Skin epidermis (tissue), 12 donors: ENCODE measurements around the gene PIEZO1.
"Not testable (repeated sequence)": the region's sequence is repeated elsewhere in the genome, so short reads cannot be mapped to it uniquely, and the experiment has no call there.

Experiments
- H3K27ac ChIP-seq, 21 experiments: fragments of 200-600 bp; sonication (generic) in 11 of 21; one replicate each; pipeline ENCODE4 v1.5.0; 2020; ENCODE audit warnings: mild to moderate bottlenecking in 3 of 21, inconsistent platforms in 2 of 21, moderate library complexity in 2 of 21
- H3K4me3 ChIP-seq, 7 experiments: fragments of 200-600 bp; sonication (generic) in 2 of 7; one replicate each; pipeline ENCODE4 v1.5.0; 2020; ENCODE audit warnings: inconsistent platforms in 2 of 7, mild to moderate bottlenecking in 2 of 7, moderate library complexity in 1 of 7

Gene PIEZO1

DNA sequence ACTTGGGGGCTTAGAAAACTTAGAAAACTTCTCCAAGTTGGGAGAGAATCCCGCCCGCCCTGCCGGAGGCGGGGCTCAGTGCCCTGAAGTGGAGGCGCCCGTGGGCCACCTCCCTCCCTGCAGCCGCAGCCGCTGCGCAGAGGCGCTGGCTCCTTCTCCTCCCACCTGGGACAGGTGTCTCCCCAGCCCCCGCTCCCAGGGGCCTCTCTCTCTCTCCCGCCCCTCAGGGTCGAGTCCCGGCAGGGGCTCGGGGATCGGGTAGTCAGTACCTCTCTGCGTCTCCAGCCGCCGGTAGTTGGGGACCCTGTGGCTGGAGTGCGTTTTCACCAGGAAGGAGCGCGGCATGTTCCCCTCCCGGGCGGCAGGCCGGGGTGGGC lies 99.0 kb downstream of the PIEZO1 start:
- peak overlapping the region in 16 of 21 experiments; percentile 12 to 84 (median 70) for H3K27ac ChIP-seq
- peak overlapping the region; percentile 40 to 58 (median 51) for H3K4me3 ChIP-seq

GRCh38 chr16:88685156-88686061 lies 99.6 kb downstream of the PIEZO1 start:
- H3K4me3 ChIP-seq: peak overlapping the region; percentile 40 to 58 (median 51)
- peak overlapping the region in 14 of 21 experiments; percentile 12 to 84 (median 74) for H3K27ac ChIP-seq

GRCh38 chr16:88684569-88685155 lies 100.4 kb downstream of the PIEZO1 start:
- Histone ChIP-seq H3K4me3 (peak overlapping the region in 1 of 7 experiments; percentile 58), H3K27ac (peak overlapping the region in 2 of 21 experiments; percentile 80 to 82)

DNA sequence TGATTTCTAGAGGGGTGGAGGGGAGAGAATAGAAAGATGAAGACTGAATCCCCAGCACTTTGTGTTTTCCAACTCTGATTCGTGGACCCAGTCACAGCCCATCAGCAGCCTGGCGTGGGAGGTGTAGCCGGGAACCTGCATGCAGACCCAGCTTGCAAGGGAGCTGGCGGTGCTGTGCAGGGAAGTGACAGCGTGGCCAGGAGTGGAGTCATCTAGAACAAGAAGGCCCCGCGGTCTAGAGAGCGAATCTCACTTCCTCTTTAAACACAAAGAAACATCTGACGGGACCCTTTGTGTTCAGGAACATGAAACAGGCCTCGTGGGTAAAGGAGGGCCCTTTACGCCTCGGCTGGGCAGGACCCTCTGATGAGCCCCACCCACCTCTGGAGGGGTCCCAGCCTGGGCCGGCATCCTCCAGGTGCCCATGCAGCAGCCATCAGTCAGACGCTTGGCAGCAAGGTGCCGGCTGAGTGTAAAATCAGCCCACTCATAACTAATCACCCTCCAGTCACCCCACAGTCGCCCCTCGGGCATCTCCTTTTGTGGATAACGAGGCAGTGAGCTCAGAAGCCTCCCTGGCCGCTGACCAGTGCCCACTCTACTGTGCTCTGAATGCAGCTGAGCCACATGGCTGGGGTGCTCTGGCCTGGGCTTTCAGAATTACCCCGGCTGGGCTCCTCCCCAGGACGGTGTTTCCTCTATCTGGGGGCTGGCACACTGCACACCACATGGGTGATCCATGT lies 103.1 kb downstream of the PIEZO1 start:
- H3K4me3 ChIP-seq: no peak overlapping the region
- peak overlapping the region in 18 of 21 experiments; percentile 42 to 92 (median 72) for H3K27ac ChIP-seq

DNA sequence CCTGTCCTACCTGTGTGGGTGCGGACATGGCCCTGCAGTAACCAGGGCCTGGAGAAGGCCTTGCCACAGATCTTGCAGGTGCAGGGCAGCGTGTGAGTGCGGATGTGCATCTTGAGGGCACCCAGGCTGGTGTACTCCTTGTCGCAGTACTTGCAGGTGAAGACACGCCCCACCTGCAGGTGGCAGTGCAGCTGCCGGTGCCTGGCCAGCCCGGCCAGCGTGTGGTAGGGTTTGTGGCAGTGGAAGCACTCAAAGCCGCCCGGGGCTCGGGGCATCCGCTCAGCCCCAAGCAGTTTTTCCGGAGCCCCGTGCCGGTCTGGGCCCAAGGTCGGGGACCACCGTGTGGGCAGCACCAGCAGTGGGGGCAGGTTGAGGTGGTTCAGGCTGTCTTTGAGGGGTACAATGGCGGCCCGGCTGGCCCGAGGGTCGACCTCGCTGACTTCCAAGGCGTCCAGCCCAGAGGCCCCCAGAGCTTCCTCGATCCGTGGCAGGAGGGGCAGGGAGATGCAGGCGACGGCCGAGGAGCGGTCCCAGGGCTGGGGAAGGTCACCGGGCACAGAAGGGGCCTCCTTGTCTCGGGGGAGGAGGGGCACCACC lies 103.8 kb downstream of the PIEZO1 start:
- peak overlapping the region in 13 of 21 experiments; percentile 18 to 92 (median 72) for H3K27ac ChIP-seq
- no peak overlapping the region for H3K4me3 ChIP-seq

GRCh38 chr16:88680554-88681083 lies 104.4 kb downstream of the PIEZO1 start:
- H3K4me3 ChIP-seq: no peak overlapping the region
- H3K27ac ChIP-seq: peak overlapping the region in 3 of 21 experiments; percentile 81 to 88 (median 87)

DNA sequence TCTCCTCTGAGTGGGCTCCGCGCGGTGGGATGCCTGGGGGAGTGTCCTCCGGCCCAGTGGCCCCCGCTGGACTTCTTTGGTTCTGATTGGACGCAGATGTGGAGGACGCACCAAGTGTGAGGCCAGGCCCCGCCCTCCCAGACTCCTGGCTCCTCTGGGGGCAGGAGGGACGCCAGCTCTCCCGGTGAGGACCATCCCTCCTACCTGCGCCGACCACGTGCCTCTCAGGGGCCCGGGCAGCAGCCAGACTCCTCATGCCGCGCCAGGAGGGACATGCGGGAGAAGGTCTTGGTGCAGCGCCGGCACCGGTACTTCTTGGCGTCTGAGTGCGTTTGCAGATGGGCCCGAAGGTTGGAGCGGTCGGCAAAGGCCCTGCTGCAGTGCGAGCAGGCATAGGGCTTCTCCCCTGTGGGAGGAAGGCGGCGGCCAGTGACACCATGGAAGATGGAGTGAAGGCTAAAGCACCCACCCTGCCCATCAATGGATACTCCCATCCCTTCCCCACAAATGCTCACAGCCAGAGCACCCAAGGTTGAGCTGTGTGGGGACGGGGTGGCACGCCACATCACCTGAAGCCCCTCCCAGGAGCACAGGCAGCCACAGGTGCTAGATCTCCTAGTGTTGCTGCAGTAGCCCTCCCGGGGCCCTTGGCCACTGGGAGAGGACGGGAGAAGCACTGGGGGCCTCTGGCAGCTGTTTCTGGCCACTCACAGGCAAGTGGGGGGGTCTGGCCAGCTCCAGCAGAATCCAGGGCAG lies 106.6 kb downstream of the PIEZO1 start:
- Histone ChIP-seq H3K4me3 (no peak overlapping the region), H3K27ac (no peak overlapping the region)

- no peak overlapping the region for H3K4me3 ChIP-seq
- no peak overlapping the region for H3K27ac ChIP-seq
Observed at GRCh38 chr16:88677721-88678120, 107.3 kb downstream of the PIEZO1 start.

- H3K27ac ChIP-seq: no peak overlapping the region
- H3K4me3 ChIP-seq: no peak overlapping the region
Observed at GRCh38 chr16:88676502-88677242, 108.3 kb downstream of the PIEZO1 start.

DNA sequence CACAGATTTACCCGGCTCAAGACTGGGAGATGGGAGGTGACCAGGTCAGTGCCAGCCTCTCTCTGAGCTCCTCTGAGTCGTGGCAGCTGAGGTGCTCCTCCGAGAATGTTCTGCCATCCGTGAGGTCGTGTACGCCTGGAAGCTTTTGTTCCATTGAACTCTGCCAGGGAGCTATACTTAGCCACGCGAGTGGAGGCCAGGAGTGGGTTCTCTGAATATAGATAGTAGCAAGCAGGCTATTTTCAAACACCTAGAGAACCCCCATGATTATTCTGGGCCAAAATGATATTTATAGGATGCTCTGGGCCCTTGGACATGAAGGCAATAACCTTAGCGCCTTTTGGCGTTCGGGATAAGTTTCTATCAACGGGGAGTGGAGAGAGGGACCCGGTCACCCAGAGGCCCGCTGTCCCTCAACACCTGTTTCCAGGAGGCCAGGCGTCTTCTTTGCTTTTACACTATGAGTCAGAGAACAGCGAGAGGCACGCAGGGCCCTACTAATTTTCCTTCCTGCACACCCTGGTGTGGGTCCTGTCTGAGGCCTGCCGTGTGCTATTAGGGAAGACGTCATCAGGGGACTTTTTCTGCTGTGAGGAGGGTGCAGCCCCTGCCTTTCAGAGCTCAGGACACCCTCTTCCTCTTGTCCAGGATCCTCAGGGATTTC lies 111.2 kb downstream of the PIEZO1 start:
- Histone ChIP-seq H3K4me3 (no peak overlapping the region), H3K27ac (no peak overlapping the region)

GRCh38 chr16:88672776-88673175 lies 112.2 kb downstream of the PIEZO1 start:
- no peak overlapping the region for H3K4me3 ChIP-seq
- H3K27ac ChIP-seq: no peak overlapping the region

DNA sequence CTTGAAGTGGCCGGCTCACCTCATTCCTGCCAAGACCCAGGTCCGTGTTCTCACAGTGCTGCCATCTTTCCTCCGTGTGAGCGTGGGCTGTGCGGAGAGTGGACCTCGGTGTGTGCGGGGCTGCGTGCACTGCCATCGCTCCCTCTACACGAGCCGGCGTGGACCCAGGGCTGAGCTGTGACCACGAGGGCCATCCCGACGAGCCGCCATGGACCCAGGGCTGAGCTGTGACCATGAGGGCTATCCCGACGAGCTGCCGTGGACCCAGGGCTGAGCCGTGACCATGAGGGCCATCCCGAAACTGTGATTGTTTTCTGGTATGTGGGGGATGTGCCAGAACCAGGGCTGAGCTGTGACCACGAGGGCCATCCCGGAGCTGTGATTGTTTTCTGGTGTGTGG lies 113.2 kb downstream of the PIEZO1 start:
- H3K4me3 ChIP-seq: no peak overlapping the region
- no peak overlapping the region for H3K27ac ChIP-seq

- Histone ChIP-seq H3K27ac (no peak overlapping the region), H3K4me3 (no peak overlapping the region)
Observed at GRCh38 chr16:88669980-88670379, 115.0 kb downstream of the PIEZO1 start.

DNA sequence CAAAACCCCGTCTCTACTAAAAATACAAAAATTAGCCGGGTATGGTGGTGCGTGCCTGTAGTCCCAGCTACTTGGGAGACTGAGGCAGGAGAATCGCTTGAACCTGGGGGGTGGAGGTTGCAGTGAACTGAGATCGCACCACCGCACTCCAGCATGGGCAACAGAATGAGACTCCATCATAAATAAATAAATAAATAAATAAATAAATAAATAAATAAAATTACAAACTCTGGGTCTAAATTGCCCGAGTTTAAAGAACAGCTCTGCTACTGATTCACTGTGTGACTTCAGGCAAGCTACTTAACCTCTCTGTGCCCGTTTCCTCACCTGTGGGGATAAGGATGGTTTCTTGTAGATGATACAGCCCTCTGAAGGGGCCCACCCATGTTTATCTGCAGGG lies 115.5 kb downstream of the PIEZO1 start:
- not testable (repeated sequence) for H3K27ac ChIP-seq, H3K4me3 ChIP-seq

- Histone ChIP-seq H3K27ac (no peak overlapping the region), H3K4me3 (no peak overlapping the region)
Observed at GRCh38 chr16:88667461-88667860, 117.6 kb downstream of the PIEZO1 start.

DNA sequence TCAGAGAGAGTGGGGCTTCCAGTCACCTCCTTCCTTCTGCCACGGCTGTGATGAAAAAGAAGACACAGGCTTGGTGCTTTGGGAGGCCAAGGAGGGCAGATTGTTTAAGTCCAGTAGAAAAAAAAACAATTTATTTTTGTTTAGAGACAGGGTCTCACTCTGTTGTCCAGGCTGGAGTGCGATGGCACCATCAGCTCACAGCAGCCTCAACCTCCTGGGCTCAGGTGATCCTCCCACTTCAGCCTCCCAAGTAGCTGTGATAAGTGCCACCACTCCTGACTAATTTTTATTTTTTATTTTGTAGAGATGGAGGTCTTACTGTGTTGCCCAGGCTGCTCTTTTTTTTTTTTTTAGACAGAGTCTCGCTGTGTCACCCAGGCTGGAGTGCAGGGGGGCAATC lies 119.5 kb downstream of the PIEZO1 start:
- no peak overlapping the region for H3K27ac ChIP-seq
- no peak overlapping the region for H3K4me3 ChIP-seq
